H1 (cell line): ENCODE results near the gene MAPK1. TPM values are rescaled to one million over a fixed set of nuclear protein-coding genes. Genes with fewer than 3 reads are reported as not detected.

Source experiments
- CTCF ChIA-PET: fragments of 300-600 bp; sonication (Branson Sonifier 250); formaldehyde crosslinking; loops from one replicate; lab custom pipeline; 2021; ENCODE audit not compliant: partially characterized antibody; lab: Charles Lee
- POLR2A ChIA-PET: fragments of 300-600 bp; sonication (Branson Sonifier 250); formaldehyde crosslinking; loops from one replicate; lab custom pipeline; 2021; ENCODE audit warnings: inconsistent platforms; ENCODE audit not compliant: partially characterized antibody; lab: Charles Lee
- DNase-seq, 2 experiments: peaks; one replicate each; pipeline versions ENCODE4 v3.0.0 to v3.0.0-alpha.2; 2010 to 2022; ENCODE audit warnings: low spot score in 2 of 2, low read depth in 1 of 2, mixed read lengths in 1 of 2
- FAIRE-seq: peaks from 2 replicates; lab custom pipeline; 2011; peaks lifted over from hg19 to GRCh38; lab: Jason Lieb, UNC
- H2AFZ ChIP-seq: 2 replicates; pipeline ENCODE4 v1.8.1; 2012; ENCODE audit warnings: low read length, inconsistent platforms
- H2AK5ac ChIP-seq: 2 replicates; pipeline ENCODE4 v1.6.1; 2013; ENCODE audit warnings: low read depth, low read length
- H2BK120ac ChIP-seq: replicated peaks from 2 replicates; pipeline ENCODE3; 2013; ENCODE audit warnings: low read depth, low read length, inconsistent platforms
- H2BK12ac ChIP-seq: 2 replicates; pipeline ENCODE4 v1.6.1; 2013; ENCODE audit warnings: low read depth, low read length
- H2BK15ac ChIP-seq: 2 replicates; pipeline ENCODE4 v1.6.1; 2013; ENCODE audit warnings: low read length
- H2BK20ac ChIP-seq: 2 replicates; pipeline ENCODE4 v1.6.1; 2013; ENCODE audit warnings: low read length
- H2BK5ac ChIP-seq: 2 replicates; pipeline ENCODE4 v1.6.1; 2013; ENCODE audit warnings: low read depth, low read length
- H3K14ac ChIP-seq: 2 replicates; pipeline ENCODE4 v1.6.1; 2013; ENCODE audit warnings: inconsistent platforms; ENCODE audit not compliant: insufficient read length
- H3K18ac ChIP-seq: 2 replicates; pipeline ENCODE4 v1.6.1; 2013; ENCODE audit warnings: low read length; ENCODE audit errors: extremely low read depth
- H3K23ac ChIP-seq: 2 replicates; pipeline ENCODE4 v1.6.1; 2013; ENCODE audit warnings: inconsistent platforms; ENCODE audit not compliant: insufficient read length
- H3K23me2 ChIP-seq: 2 replicates; pipeline ENCODE4 v1.6.1; 2013; ENCODE audit warnings: low read depth, low read length
- H3K27ac ChIP-seq: 2 replicates; pipeline ENCODE4 v1.6.1; 2011; ENCODE audit warnings: low read depth, low read length, inconsistent platforms
- H3K27me3 ChIP-seq, 4 experiments: replicated peaks in 1 of 4; 1 replicate in 1 of 4; 2 replicates in 3 of 4; pipeline versions ENCODE4 v1.6.1 to v1.8.1; 2011 to 2013; ENCODE audit warnings: low read length in 3 of 4, mild to moderate bottlenecking in 3 of 4, inconsistent platforms in 2 of 4, mixed read lengths in 2 of 4, moderate library complexity in 1 of 4; ENCODE audit not compliant: control insufficient read depth in 3 of 4, insufficient read depth in 3 of 4; ENCODE audit errors: extremely low read depth in 1 of 4
- H3K36me3 ChIP-seq, 4 experiments: 2 replicates each; pipeline versions ENCODE4 v1.6.1 to v1.8.1; 2011 to 2013; ENCODE audit warnings: mild to moderate bottlenecking in 4 of 4, low read length in 3 of 4, moderate library complexity in 2 of 4, control low read depth in 1 of 4, inconsistent platforms in 1 of 4; ENCODE audit not compliant: insufficient read depth in 4 of 4, control insufficient read depth in 2 of 4
- H3K4ac ChIP-seq: replicated peaks from 2 replicates; pipeline ENCODE3; 2013; ENCODE audit warnings: low read length, low read depth, mixed read lengths, inconsistent platforms; ENCODE audit not compliant: insufficient read length
- H3K4me1 ChIP-seq, 4 experiments: replicated peaks in 1 of 4; 1 replicate in 1 of 4; 2 replicates in 3 of 4; pipeline versions ENCODE4 v1.6.1 to v1.8.1; 2011 to 2013; ENCODE audit warnings: low read length in 3 of 4, inconsistent platforms in 2 of 4, mixed read lengths in 1 of 4; ENCODE audit not compliant: insufficient read depth in 4 of 4, control insufficient read depth in 3 of 4
- H3K4me2 ChIP-seq, 2 experiments: 2 replicates each; pipeline versions ENCODE4 v1.6.1 to v1.8.1; 2011 to 2013; ENCODE audit warnings: low read depth in 2 of 2, low read length in 2 of 2, control low read depth in 1 of 2, inconsistent platforms in 1 of 2, mild to moderate bottlenecking in 1 of 2; ENCODE audit not compliant: insufficient read depth in 1 of 2
- H3K4me3 ChIP-seq, 4 experiments: fragments of 200-600, 300-600 bp in 1 of 4; sonication (generic), shearing (Covaris generic), sonication (Bioruptor Twin) in 1 of 4; 2 replicates each; pipeline versions ENCODE4 v1.5.1 to v1.8.1; 2011 to 2016; ENCODE audit warnings: low read length in 4 of 4, low read depth in 3 of 4, control low read depth in 2 of 4, inconsistent platforms in 2 of 4, mild to moderate bottlenecking in 2 of 4, mixed read lengths in 1 of 4, moderate library complexity in 1 of 4; ENCODE audit not compliant: insufficient read depth in 2 of 4; ENCODE audit errors: extremely low read depth in 1 of 4
- H3K56ac ChIP-seq: replicated peaks from 2 replicates; pipeline ENCODE3; 2013; ENCODE audit warnings: low read depth, mild to moderate bottlenecking, mixed read lengths, low read length, inconsistent platforms; ENCODE audit not compliant: insufficient read length
- H3K79me1 ChIP-seq: 2 replicates; pipeline ENCODE4 v1.6.1; 2013; ENCODE audit warnings: low read depth, low read length, control low read depth
- H3K79me2 ChIP-seq, 2 experiments: 2 replicates each; pipeline versions ENCODE4 v1.6.1 to v1.8.1; 2012 to 2013; ENCODE audit warnings: low read length in 2 of 2, mild to moderate bottlenecking in 2 of 2, inconsistent platforms in 1 of 2; ENCODE audit not compliant: insufficient read depth in 2 of 2, control insufficient read depth in 1 of 2
- H3K9ac ChIP-seq, 4 experiments: replicated peaks in 1 of 4; 1 replicate in 1 of 4; 2 replicates in 3 of 4; pipeline versions ENCODE4 v1.6.1 to v1.8.1; 2011 to 2013; ENCODE audit warnings: low read depth in 3 of 4, low read length in 3 of 4, control low read depth in 2 of 4, mild to moderate bottlenecking in 2 of 4, moderate library complexity in 2 of 4, inconsistent platforms in 1 of 4; ENCODE audit errors: extremely low read depth in 1 of 4
- H3K9me3 ChIP-seq, 2 experiments: 2 replicates each; pipeline versions ENCODE4 v1.6.1 to v1.8.1; 2012 to 2013; ENCODE audit warnings: mild to moderate bottlenecking in 2 of 2, moderate library complexity in 2 of 2, control low read depth in 1 of 2, inconsistent platforms in 1 of 2, low read depth in 1 of 2, low read length in 1 of 2, mixed read lengths in 1 of 2; ENCODE audit not compliant: insufficient read depth in 2 of 2
- H4K20me1 ChIP-seq, 2 experiments: replicated peaks in 1 of 2; 2 replicates each; pipeline versions ENCODE3 to v1.8.1; 2011 to 2013; ENCODE audit warnings: inconsistent platforms in 2 of 2, low read length in 2 of 2, mild to moderate bottlenecking in 1 of 2; ENCODE audit not compliant: insufficient read depth in 2 of 2, control insufficient read depth in 1 of 2
- H4K5ac ChIP-seq: 2 replicates; pipeline ENCODE4 v1.6.1; 2013; ENCODE audit warnings: low read length, low read depth, mixed read lengths, inconsistent platforms; ENCODE audit not compliant: insufficient read length
- H4K8ac ChIP-seq: 2 replicates; pipeline ENCODE4 v1.8.0; 2013; ENCODE audit warnings: mild to moderate bottlenecking, moderate library complexity, low read length, inconsistent platforms; ENCODE audit not compliant: insufficient read depth; ENCODE audit errors: extremely low read depth
- H4K91ac ChIP-seq: replicated peaks from 2 replicates; pipeline ENCODE3; 2013; ENCODE audit warnings: low read length, mixed read lengths, inconsistent platforms; ENCODE audit not compliant: insufficient read length
- BCL11A ChIP-seq, 2 experiments: IDR thresholded peaks; one replicate each; pipeline ENCODE4 v1.6.1; 2011; ENCODE audit warnings: low read depth in 2 of 2, low read length in 2 of 2, mild to moderate bottlenecking in 2 of 2
- TAF7 ChIP-seq: optimal IDR thresholded peaks from 2 replicates; pipeline ENCODE3; 2011; ENCODE audit warnings: low read depth, mild to moderate bottlenecking, inconsistent platforms, low read length, moderate library complexity, borderline replicate concordance
- WGBS, 2 experiments: shearing (Covaris generic) in 1 of 2; methylation state at CpG; one replicate each; pipeline versions ENCODE4 v1.1.6 to v1.1.7; 2013 to 2015; ENCODE audit warnings: low lambda C conversion rate in 2 of 2, mixed read lengths in 2 of 2, inconsistent platforms in 1 of 2, low coverage in 1 of 2, missing lambda C conversion rate in 1 of 2; ENCODE audit not compliant: insufficient replicate concordance in 2 of 2, insufficient coverage in 1 of 2, insufficient read length in 1 of 2; ENCODE audit errors: extremely low coverage in 1 of 2, missing lambda C conversion rate in 1 of 2; 5-methylcytosine and 5-hydroxymethylcytosine counted together
- polyA plus RNA-seq, 7 experiments: library from polyadenylated mRNA; depleted of rRNA in 3 of 7; stranded (reverse) in 5 of 7; unstranded in 2 of 7; fragments of >200 nt in 5 of 7; fragments of 200-250 nt in 2 of 7; gene quantifications; 1 replicate in 5 of 7; 2 replicates in 1 of 7; 4 replicates in 1 of 7; pipeline versions ENCODE4 v1.2.1 to v1.2.3, GENCODE V29; 2011 to 2013; ENCODE audit warnings: missing spikeins in 2 of 7, mixed read lengths in 2 of 7
- total RNA-seq: library from RNA; stranded (reverse); fragmentation: NEBNext Ultra II Directional; extraction: Animal tissue kit (Norgen Biotek cat#: 25700); gene quantifications from 2 replicates; pipeline ENCODE4 v1.2.1, GENCODE V29; 2021

Gene MAPK1
- total and polyA plus RNA-seq, 2 of the 8 experiments (the other 6 are each of a cell fraction or from before 2014, with no cell fraction given), result 28.1 to 101 TPM

- Histone ChIP-seq H2BK20ac (no peak overlapping the region), H3K79me2 (peaks cover 3 to 86% of the 10 kb centered on the region in 2 experiments), H3K9me3 (no peaks in the 10 kb centered on the region), H3K56ac (no peak overlapping the region), H3K4me2 (no peak overlapping the region), H3K36me3 (no peaks in the 10 kb centered on the region), H2BK120ac (no peak overlapping the region), H2BK5ac (no peak overlapping the region; the same call in 1 of the 2 replicates), H4K20me1 (peaks cover 14 to 15% of the 10 kb centered on the region in 2 experiments), H3K9ac (no peak overlapping the region), H3K18ac (no peak overlapping the region), H4K8ac (no peak overlapping the region), H3K14ac (no peak overlapping the region), H3K23ac (no peak overlapping the region), H3K4ac (no peak overlapping the region), H3K27me3 (no peaks in the 10 kb centered on the region), H4K5ac (no peak overlapping the region), H3K4me3 (no peak overlapping the region), H2BK15ac (no peak overlapping the region), H2AFZ (no peak overlapping the region), H4K91ac (no peak overlapping the region), H3K79me1 (peaks cover 14% of the 10 kb centered on the region), H2AK5ac (no peak overlapping the region), H3K23me2 (no peaks in the 10 kb centered on the region), H3K27ac (no peak overlapping the region), H2BK12ac (no peak overlapping the region), H3K4me1 (no peaks in the 10 kb centered on the region; a peak in 3 of 7 replicates)
- CTCF ChIA-PET, result no interaction called here
- no peak for TF ChIP-seq BCL11A (IDR thresholded peaks at IDR 0.05; ENCODE audit: low read depth in 2 of 2, low read length in 2 of 2)
- TF ChIP-seq TAF7, result no peak
- 97% methylated on average over 2 of the region's 2 CpGs; no CpG with 5 or more reads in 1 of the 2 experiments for WGBS, 2 experiments
- DNase-seq (no peak), FAIRE-seq (no peak)
- POLR2A ChIA-PET, result no interaction called here
These were observed 26.0 kb downstream of the MAPK1 start for GRCh38 chr22:21841422-21841821.
